OCI-LY1 (cell line): Measurements from ENCODE around the gene MROH7.

Source experiments
- H2AFZ ChIP-seq: fragments of 200-600 bp; sonication (generic), shearing (Covaris generic); 2 replicates; pipeline ENCODE4 v1.6.0; 2014; ENCODE audit warnings: antibody characterized with exemption, mild to moderate bottlenecking, low read length
- H3F3A ChIP-seq: fragments of 200-600 bp; sonication (generic), shearing (Covaris generic); 2 replicates; pipeline ENCODE4 v1.6.0; 2014; ENCODE audit warnings: mild to moderate bottlenecking, antibody characterized with exemption, low read length, moderate library complexity; ENCODE audit not compliant: insufficient read depth
- H3K27ac ChIP-seq: fragments of 200-600 bp; sonication (generic); 2 replicates; pipeline ENCODE4 v1.5.1; 2014; ENCODE audit warnings: low read length, mixed run types, mild to moderate bottlenecking, low read depth; ENCODE audit not compliant: poor library complexity, severe bottlenecking
- H3K27me3 ChIP-seq: fragments of 200-600 bp; sonication (generic); 2 replicates; pipeline ENCODE4 v1.6.0; 2014; ENCODE audit warnings: antibody characterized with exemption, mild to moderate bottlenecking, low read length, moderate library complexity; ENCODE audit not compliant: insufficient read depth
- H3K36me3 ChIP-seq: fragments of 200-600 bp; sonication (generic); 2 replicates; pipeline ENCODE4 v1.6.1; 2014; ENCODE audit warnings: mild to moderate bottlenecking, antibody characterized with exemption, low read length, moderate library complexity, mixed read lengths; ENCODE audit not compliant: insufficient read depth
- H3K4me1 ChIP-seq: fragments of 200-600 bp; sonication (generic); 2 replicates; pipeline ENCODE4 v1.5.1; 2014; ENCODE audit warnings: mild to moderate bottlenecking, low read length, moderate library complexity; ENCODE audit not compliant: insufficient read depth, severe bottlenecking
- H3K4me2 ChIP-seq: fragments of 200-600 bp; sonication (generic), shearing (Covaris generic); 2 replicates; pipeline ENCODE4 v1.6.1; 2014; ENCODE audit warnings: low read length
- H3K4me3 ChIP-seq: fragments of 200-600 bp; sonication (generic); 2 replicates; pipeline ENCODE4 v1.5.1; 2014; ENCODE audit warnings: low read length, low read depth, mild to moderate bottlenecking, mixed read lengths; ENCODE audit not compliant: poor library complexity, severe bottlenecking
- H3K79me2 ChIP-seq: fragments of 200-600 bp; shearing (Covaris generic); 2 replicates; pipeline ENCODE4 v1.6.1; 2016; ENCODE audit warnings: mixed run types, low read length, mixed read lengths; ENCODE audit not compliant: insufficient read depth
- H3K9ac ChIP-seq: fragments of 200-600 bp; sonication (generic), shearing (Covaris generic); 2 replicates; pipeline ENCODE4 v1.6.1; 2014; ENCODE audit warnings: mild to moderate bottlenecking, low read length, mixed read lengths
- H3K9me2 ChIP-seq: fragments of 200-600 bp; sonication (generic), shearing (Covaris generic); 2 replicates; pipeline ENCODE4 v1.6.1; 2014; ENCODE audit warnings: low read depth, mild to moderate bottlenecking, low read length, mixed read lengths
- H3K9me3 ChIP-seq: fragments of 200-600 bp; shearing (Covaris generic); 2 replicates; pipeline ENCODE4 v1.6.1; 2014; ENCODE audit warnings: low read length, mixed read lengths
- H4K20me1 ChIP-seq: fragments of 200-600 bp; sonication (generic), shearing (Covaris generic); 2 replicates; pipeline ENCODE4 v1.6.0; 2016; ENCODE audit warnings: mild to moderate bottlenecking, low read length; ENCODE audit not compliant: insufficient read depth
- EZH2 ChIP-seq: fragments of 200-600 bp; sonication (generic), shearing (Covaris generic); IDR thresholded peaks from 2 replicates; pipeline ENCODE4 v1.8.0; 2017; ENCODE audit warnings: borderline replicate concordance, mixed run types, mild to moderate bottlenecking, antibody characterized with exemption, low read length, moderate library complexity, mixed read lengths
- TF ChIP-seq, protein P1 (sequence below): fragments of 200-600 bp; sonication (generic), shearing (Covaris generic); IDR thresholded peaks from 2 replicates; pipeline ENCODE4 v1.5.1; 2017; ENCODE audit warnings: mild to moderate bottlenecking, antibody characterized with exemption, low read length, moderate library complexity, mixed read lengths

Gene MROH7

GRCh38 chr1:54608566-54609230 is 32.9 kb upstream of the MROH7 start:
- H3K36me3 ChIP-seq = no peaks in the 10 kb centered on the region
- no peaks in the 10 kb centered on the region for H3F3A ChIP-seq
- H3K9me3 ChIP-seq = no peaks in the 10 kb centered on the region
- H3K4me1 ChIP-seq = no peaks in the 10 kb centered on the region
- no peak overlapping the region for H2AFZ ChIP-seq
- H3K9ac ChIP-seq = no peak overlapping the region
- H3K79me2 ChIP-seq = no peaks in the 10 kb centered on the region
- H4K20me1 ChIP-seq = no peaks in the 10 kb centered on the region
- no peaks in the 10 kb centered on the region for H3K9me2 ChIP-seq
- H3K27ac ChIP-seq = no peak overlapping the region
- H3K4me2 ChIP-seq = no peak overlapping the region
- no peak for TF ChIP-seq EZH2
- TF ChIP-seq, protein P1, sequence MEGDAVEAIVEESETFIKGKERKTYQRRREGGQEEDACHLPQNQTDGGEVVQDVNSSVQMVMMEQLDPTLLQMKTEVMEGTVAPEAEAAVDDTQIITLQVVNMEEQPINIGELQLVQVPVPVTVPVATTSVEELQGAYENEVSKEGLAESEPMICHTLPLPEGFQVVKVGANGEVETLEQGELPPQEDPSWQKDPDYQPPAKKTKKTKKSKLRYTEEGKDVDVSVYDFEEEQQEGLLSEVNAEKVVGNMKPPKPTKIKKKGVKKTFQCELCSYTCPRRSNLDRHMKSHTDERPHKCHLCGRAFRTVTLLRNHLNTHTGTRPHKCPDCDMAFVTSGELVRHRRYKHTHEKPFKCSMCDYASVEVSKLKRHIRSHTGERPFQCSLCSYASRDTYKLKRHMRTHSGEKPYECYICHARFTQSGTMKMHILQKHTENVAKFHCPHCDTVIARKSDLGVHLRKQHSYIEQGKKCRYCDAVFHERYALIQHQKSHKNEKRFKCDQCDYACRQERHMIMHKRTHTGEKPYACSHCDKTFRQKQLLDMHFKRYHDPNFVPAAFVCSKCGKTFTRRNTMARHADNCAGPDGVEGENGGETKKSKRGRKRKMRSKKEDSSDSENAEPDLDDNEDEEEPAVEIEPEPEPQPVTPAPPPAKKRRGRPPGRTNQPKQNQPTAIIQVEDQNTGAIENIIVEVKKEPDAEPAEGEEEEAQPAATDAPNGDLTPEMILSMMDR = no peak
- H3K4me3 ChIP-seq = no peak overlapping the region
- 0 out of 2 replicates have a peak, but pooled peaks cover 3% of the 10 kb centered on the region for H3K27me3 ChIP-seq

DNA sequence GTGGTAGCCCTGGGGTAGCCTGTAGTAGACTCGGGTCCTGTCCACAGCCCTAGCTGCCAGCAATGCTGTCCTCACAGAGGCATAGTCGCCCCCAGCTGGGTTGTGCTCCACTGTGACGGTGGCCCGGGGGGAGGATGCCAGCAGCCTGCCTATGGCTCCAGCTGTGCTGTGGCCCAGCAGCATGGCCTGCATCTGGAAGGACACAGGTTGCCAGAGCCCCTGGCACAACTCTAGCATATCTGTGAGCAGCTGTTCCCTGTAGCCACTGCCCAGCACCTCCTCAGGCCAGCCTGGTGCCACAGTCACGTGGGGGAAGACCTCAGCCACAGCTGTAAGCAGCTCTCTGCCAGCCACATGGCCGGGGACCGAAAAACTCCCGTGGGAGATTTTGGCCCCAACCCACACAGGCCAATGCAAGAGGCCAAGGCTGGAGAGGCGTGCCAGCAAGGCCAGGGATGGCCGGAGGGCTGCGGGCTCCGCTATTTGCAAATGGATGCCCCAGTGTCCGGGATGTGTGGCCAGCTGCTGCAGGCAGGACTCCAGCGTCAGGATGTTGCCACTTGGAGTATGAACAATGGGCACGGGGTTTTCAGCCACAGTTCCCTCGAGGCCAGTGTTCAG is 32.2 kb upstream of the MROH7 start:
- H3K4me2 ChIP-seq = no peak overlapping the region
- no peaks in the 10 kb centered on the region for H3F3A ChIP-seq
- no peak overlapping the region for H3K27ac ChIP-seq
- H3K79me2 ChIP-seq = no peaks in the 10 kb centered on the region
- no peak overlapping the region for H2AFZ ChIP-seq
- no peaks in the 10 kb centered on the region for H3K36me3 ChIP-seq
- H3K27me3 ChIP-seq = 0 out of 2 replicates have a peak, but pooled peaks cover 3% of the 10 kb centered on the region
- H4K20me1 ChIP-seq = no peaks in the 10 kb centered on the region
- H3K9me3 ChIP-seq = no peaks in the 10 kb centered on the region
- no peak for TF ChIP-seq EZH2
- no peak overlapping the region for H3K9ac ChIP-seq
- H3K9me2 ChIP-seq = no peaks in the 10 kb centered on the region
- H3K4me3 ChIP-seq = no peak overlapping the region
- H3K4me1 ChIP-seq = no peaks in the 10 kb centered on the region

- H4K20me1 ChIP-seq = no peaks in the 10 kb centered on the region
Observed at GRCh38 chr1:54610048-54610447, 31.5 kb upstream of the MROH7 start.

More at GRCh38 chr1:54610048-54610447, 31.5 kb upstream of the MROH7 start:
- Histone ChIP-seq H3F3A (no peaks in the 10 kb centered on the region), H3K9me3 (no peaks in the 10 kb centered on the region), H3K9ac (no peak overlapping the region), H3K79me2 (no peaks in the 10 kb centered on the region), H3K4me1 (no peaks in the 10 kb centered on the region), H3K4me2 (no peak overlapping the region), H3K27me3 (0 out of 2 replicates have a peak, but pooled peaks cover 3% of the 10 kb centered on the region), H3K4me3 (no peak overlapping the region), H2AFZ (no peak overlapping the region), H3K9me2 (no peaks in the 10 kb centered on the region), H3K36me3 (no peaks in the 10 kb centered on the region), H3K27ac (no peak overlapping the region)
- TF ChIP-seq, protein P1 = no peak
- TF ChIP-seq EZH2 = no peak
